HUDEP-2 (cell line): ENCODE data around the gene PANK1.

Experiments
- DNase-seq, 76 experiments: peaks; one replicate each; lab custom pipeline; 2025; ENCODE audit not compliant: unreplicated experiment in 76 of 76; lab: John Stamatoyannopoulos, UW

PANK1 gene

DNA sequence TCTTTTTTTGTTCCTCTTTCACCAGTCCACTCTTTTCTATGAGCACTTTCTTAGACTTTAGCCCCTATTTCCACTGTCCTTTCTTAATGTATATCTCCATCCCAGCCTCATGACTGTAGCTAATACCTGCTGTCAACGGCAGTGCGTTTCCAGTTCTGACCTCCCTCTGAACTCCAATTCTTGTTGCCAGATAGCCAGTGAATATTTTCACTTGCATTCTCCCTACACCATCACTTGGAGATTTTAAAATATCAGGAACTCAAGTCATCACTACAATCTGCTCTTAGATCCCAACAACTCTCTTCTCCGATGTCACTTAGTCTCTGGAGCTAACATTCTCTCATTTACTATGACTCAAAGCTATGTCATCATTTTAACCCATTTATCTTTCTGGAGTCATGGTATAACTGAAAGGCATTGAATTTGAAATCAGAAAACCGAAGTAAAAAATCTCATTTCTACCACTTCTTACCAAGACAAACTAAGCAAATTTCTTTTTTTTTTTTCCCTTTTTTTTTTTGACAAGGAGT, 104.6 kb downstream of the PANK1 start:
- DNase-seq = no peak

DNA sequence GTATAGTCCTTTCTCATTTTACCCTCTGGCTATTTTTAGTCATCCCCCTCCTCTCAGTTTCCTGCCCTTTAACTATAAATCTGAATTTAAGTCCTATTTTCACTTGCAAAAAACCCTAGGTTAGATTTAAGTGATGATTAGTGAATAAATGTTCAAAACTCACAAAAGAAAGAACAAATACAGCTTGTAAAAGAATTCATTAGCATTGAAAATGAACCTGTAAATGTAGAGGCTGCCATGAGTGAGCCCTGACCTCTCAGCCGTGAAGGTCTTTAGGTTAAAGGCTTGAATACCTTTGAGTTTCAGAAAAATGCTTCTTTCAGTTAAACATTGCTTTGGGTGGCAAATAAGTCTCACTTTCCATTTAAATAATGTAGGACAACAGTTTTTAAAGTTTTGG, 107.7 kb downstream of the PANK1 start:
- no peak for DNase-seq

DNA sequence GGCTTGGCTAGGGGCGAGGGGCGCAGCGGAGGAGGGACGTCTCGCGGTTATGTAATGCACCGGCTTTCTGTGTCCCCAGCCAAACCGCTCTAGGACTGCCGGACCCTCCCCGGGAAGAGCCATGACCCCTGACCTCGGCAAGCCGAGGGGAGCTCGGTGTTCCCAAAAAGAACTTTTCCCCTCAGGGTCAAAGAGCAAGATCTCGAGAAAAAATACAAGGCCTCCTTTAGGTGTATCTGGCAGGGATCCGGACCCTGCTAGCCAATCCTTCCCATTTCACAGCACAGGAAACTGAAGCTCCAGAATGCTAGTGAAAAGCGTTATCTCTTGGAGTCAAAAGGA, 109.1 kb downstream of the PANK1 start:
- DNase-seq = no peak

DNA sequence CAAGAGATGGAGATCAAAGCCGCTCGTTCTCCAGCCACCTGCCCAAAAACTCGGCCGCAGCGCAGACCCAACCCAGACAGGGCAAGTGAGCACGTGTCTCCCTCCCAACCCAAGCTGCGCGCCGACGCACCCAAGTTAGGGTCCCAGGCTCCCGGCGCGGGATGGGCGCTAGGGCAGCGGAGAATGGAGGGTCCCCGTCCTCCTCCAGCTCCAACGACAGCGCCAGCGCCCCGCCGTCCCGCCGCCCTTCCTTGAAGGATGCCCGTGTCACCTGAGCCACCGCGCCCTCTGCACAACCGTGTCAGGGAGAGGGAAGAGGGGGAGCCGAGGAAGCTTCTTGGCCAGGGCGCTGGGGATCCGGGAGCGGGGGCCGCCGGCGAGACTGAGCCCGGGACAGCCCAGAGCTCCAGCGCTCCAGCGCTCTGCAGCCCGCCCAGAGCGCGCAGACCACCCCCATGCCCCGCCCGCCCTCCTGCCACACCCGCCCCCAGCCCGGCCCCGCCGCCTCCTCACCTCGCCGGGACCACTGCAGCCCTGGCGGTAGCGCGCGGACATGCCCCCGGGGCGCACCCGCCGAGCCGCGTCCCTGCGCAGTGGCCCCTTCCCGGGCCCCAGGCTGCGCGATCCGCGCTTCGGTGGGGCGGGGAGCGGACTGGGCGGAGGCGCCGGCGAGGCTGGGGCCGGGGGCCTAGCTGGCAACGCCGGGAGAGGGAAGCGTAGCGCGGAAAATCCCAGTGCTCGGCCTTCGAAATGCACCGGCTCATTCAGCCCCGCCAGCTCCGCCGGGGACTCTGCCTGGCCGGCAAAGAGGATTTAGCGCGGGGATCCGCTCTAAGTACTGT, 109.7 kb downstream of the PANK1 start, which contains the start of gene SLC16A12:
SLC16A12 (minus strand) TSS at position 424 of the 842 bp plus-strand sequence. CDS start 73,016 bp downstream, outside the sequence.
- DNase-seq = no peak

DNA sequence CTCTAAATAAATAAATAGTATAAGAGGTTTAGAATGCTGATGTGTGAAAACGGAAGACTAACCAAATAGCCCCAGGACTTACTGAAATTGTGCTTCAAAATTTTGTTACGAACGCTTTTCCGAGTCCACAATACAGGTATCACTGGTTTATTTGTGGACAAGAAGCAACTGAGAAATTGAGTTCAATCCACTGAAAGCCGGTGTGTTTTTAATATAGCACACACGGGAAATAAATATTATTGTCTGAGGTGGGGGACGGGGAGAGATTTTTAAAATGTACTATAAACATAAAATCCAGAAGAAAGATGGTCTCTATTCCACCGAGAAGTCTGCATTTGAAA, 110.2 kb downstream of the PANK1 start:
- DNase-seq = no peak
